DOHH2 (cell line): Measurements from ENCODE around the gene GABRG3.

Experiments
- CTCF ChIP-seq: fragments of 200-600 bp; sonication (generic); IDR thresholded peaks from one replicate; pipeline ENCODE4 v1.5.1; 2014; ENCODE audit warnings: antibody characterized with exemption, mild to moderate bottlenecking, low read depth, low read length; ENCODE audit not compliant: poor library complexity, severe bottlenecking
- EZH2phosphoT487 ChIP-seq: fragments of 200-600 bp; sonication (generic); IDR thresholded peaks from 2 replicates; pipeline ENCODE4 v1.6.1; 2017; ENCODE audit warnings: borderline replicate concordance, mild to moderate bottlenecking, antibody characterized with exemption, low read length, moderate library complexity, mixed read lengths

- no peak for TF ChIP-seq CTCF
- TF ChIP-seq EZH2phosphoT487: no peak
Observed at GRCh38 chr15:27222479-27222878, 251.5 kb downstream of the GABRG3 start.
